BLaER1 (cell line): ENCODE data around the gene USP38.

Source experiments
- H3K27ac ChIP-seq: shearing (Covaris generic); formaldehyde crosslinking; 2 replicates; pipeline ENCODE4 v1.8.1; 2022
- H3K27me3 ChIP-seq: shearing (Covaris generic); formaldehyde crosslinking; 2 replicates; pipeline ENCODE4 v1.8.1; 2022
- H3K36me3 ChIP-seq: shearing (Covaris generic); formaldehyde crosslinking; 2 replicates; pipeline ENCODE4 v1.8.1; 2022
- H3K4me1 ChIP-seq: shearing (Covaris generic); formaldehyde crosslinking; 2 replicates; pipeline ENCODE4 v1.8.1; 2022
- H3K4me2 ChIP-seq: shearing (Covaris generic); formaldehyde crosslinking; 2 replicates; pipeline ENCODE4 v1.8.1; 2022
- H3K4me3 ChIP-seq: shearing (Covaris generic); formaldehyde crosslinking; 2 replicates; pipeline ENCODE4 v1.8.1; 2022
- H3K9ac ChIP-seq: shearing (Covaris generic); formaldehyde crosslinking; 2 replicates; pipeline ENCODE4 v1.8.1; 2022
- H3K9me3 ChIP-seq: shearing (Covaris generic); formaldehyde crosslinking; 2 replicates; pipeline ENCODE4 v1.8.1; 2022
- H4K20me1 ChIP-seq: shearing (Covaris generic); formaldehyde crosslinking; 2 replicates; pipeline ENCODE4 v1.8.1; 2022
- Cebpa-rat ChIP-seq: shearing (Covaris generic); IDR thresholded peaks from 2 replicates; pipeline ENCODE4 v1.8.1; 2022

USP38 gene

DNA sequence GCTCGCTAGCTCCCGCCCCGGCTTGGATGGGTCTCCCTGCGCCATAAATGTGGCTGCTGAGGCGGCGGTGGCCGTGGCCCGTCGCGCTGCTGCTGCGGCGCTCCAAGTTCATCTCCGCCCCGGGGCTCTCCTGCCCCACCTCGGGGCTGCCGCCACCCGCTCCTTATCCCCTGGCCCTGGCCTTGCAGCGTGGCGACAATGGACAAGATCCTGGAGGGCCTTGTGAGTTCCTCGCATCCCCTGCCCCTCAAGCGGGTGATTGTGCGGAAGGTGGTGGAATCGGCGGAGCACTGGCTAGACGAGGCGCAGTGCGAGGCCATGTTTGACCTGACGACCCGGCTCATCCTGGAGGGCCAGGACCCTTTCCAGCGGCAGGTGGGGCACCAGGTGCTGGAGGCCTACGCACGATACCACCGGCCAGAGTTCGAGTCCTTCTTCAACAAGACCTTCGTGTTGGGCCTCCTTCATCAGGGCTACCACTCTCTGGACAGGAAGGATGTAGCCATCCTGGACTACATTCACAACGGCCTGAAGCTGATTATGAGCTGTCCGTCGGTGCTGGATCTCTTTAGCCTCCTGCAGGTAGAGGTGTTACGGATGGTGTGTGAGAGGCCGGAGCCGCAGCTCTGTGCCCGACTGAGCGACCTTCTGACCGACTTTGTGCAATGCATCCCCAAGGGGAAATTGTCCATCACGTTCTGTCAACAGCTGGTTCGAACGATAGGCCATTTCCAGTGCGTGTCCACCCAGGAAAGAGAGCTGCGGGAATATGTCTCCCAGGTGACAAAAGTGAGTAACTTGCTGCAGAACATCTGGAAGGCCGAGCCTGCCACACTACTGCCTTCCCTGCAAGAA is 763 bp downstream of the USP38 start:
- Histone ChIP-seq H3K36me3 (peaks cover 8% of the 10 kb centered on the region), H3K4me2 (peak overlapping the region; percentile 93), H3K4me3 (peak overlapping the region; percentile 97), H4K20me1 (peaks cover 57% of the 10 kb centered on the region), H3K9me3 (no peaks in the 10 kb centered on the region), H3K9ac (peak overlapping the region; percentile 93), H3K27ac (peak overlapping the region; percentile 90), H3K27me3 (no peaks in the 10 kb centered on the region), H3K4me1 (peaks cover 49% of the 10 kb centered on the region)
- TF ChIP-seq Cebpa-rat = no peak

DNA sequence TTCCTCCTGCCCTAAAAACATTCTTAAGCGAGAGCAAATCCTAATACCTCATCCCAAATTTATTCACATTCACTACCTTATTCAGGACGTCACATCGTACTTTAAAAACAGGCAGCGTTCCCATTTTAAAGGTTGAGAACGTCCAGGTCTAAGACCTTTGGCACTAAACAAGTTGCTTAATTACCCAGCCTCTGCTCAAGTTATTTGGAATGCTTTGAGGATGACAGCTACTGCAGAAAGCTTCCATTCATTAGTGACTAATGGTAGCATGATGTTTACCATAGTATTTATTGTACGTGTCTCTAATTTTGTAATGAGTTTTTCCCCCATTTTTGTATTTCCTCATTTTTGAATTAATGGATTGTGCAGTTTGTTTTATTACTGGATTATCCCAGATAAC is 1.5 kb downstream of the USP38 start:
- H3K27ac ChIP-seq = peak overlapping the region; percentile 90; the same call in 1 of the 2 replicates

GRCh38 chr4:143186649-143187048 is 1.9 kb downstream of the USP38 start:
- H3K27me3 ChIP-seq = no peaks in the 10 kb centered on the region
- H3K4me2 ChIP-seq = peak overlapping the region; percentile 93
- H3K36me3 ChIP-seq = peaks cover 19% of the 10 kb centered on the region
- TF ChIP-seq Cebpa-rat = no peak
- peak overlapping the region; percentile 93 for H3K9ac ChIP-seq
- H3K4me3 ChIP-seq = peak overlapping the region; percentile 97
- no peaks in the 10 kb centered on the region for H3K9me3 ChIP-seq
- no peak overlapping the region for H3K27ac ChIP-seq
- peaks cover 68% of the 10 kb centered on the region for H4K20me1 ChIP-seq
- H3K4me1 ChIP-seq = peaks cover 49% of the 10 kb centered on the region

More for the DNA sequence above, 1.5 kb downstream of the USP38 start:
- Histone ChIP-seq H3K4me2 (peak overlapping the region; percentile 93), H3K9ac (peak overlapping the region; percentile 93), H4K20me1 (peaks cover 63% of the 10 kb centered on the region), H3K4me1 (peaks cover 49% of the 10 kb centered on the region), H3K4me3 (peak overlapping the region; percentile 97), H3K36me3 (peaks cover 15% of the 10 kb centered on the region), H3K9me3 (no peaks in the 10 kb centered on the region), H3K27me3 (no peaks in the 10 kb centered on the region)
- TF ChIP-seq Cebpa-rat = no peak

DNA sequence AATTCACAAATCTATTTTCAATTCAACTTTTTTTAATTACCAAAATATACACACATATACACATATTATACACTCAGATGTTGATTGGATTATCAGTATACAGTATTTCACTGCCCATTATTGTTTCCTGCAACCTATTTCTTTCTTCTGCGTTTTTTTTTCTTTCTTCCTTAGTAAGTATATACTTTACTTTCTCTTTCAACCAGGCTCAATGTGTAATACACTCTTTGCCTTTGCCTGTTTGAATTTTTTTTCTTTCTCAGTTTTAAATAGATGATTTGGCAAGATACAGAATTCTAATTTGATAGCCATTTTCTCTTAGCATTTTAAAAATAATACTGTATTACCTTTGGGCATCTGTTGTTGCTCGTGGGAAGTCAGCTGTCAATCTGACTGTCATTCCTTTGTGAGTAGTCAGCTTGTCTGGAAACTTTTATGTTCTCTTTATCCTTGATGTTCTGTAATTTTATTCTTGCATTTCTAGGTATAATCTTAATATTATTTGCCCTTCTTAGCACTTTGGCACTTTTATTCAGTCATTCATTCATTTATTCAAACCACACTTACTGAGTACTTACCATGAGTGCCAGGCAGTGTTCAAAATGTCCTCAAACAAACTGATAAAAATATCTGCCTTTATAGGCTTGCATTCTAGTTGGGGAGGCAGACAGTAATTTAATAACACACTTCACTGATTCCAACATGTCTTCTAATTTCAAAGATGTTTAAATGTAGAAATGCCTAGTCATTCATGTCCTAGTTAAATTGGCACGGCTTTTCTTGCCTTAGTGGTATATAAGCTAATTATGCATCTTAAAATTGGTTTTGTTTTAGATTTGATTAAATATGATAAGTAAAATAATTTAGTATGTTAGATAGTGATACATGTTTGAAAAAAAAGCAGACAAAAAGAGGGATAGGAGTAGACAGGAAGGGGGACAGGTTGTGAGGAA is 3.7 kb downstream of the USP38 start:
- H3K9ac ChIP-seq = no peak overlapping the region

DNA sequence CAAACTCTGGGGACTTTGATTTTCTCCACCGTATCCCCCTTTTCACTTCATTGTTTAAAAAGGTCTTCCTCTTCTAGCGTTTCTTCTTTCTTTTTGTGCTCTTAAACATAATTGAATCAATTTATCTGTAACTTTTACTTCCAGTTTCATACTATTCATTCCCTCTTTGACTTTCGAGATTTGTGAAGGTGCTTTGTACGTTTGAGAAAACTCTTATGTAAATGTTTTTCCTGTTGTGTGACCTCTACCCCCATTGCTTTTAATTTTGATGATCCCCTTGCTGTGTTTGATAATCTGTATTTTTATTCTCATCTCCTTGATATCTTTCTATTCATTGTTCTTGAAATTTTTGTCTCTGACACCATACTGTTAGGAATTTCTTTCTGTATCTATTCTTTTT is 4.8 kb downstream of the USP38 start:
- Histone ChIP-seq H4K20me1 (peaks cover 93% of the 10 kb centered on the region), H3K27me3 (no peaks in the 10 kb centered on the region), H3K36me3 (peaks cover 47% of the 10 kb centered on the region), H3K9me3 (no peaks in the 10 kb centered on the region), H3K27ac (no peak overlapping the region), H3K4me1 (peaks cover 33% of the 10 kb centered on the region), H3K4me3 (no peak overlapping the region), H3K4me2 (peak overlapping the region; percentile 93), H3K9ac (no peak overlapping the region)
- TF ChIP-seq Cebpa-rat = no peak

More for the DNA sequence above, 3.7 kb downstream of the USP38 start:
- Histone ChIP-seq H3K27me3 (no peaks in the 10 kb centered on the region), H3K36me3 (peaks cover 36% of the 10 kb centered on the region), H3K4me3 (peak overlapping the region; percentile 97), H3K4me2 (peak overlapping the region; percentile 93), H3K9me3 (no peaks in the 10 kb centered on the region), H3K4me1 (peaks cover 40% of the 10 kb centered on the region), H4K20me1 (peaks cover 85% of the 10 kb centered on the region), H3K27ac (no peak overlapping the region)
- TF ChIP-seq Cebpa-rat = no peak

DNA sequence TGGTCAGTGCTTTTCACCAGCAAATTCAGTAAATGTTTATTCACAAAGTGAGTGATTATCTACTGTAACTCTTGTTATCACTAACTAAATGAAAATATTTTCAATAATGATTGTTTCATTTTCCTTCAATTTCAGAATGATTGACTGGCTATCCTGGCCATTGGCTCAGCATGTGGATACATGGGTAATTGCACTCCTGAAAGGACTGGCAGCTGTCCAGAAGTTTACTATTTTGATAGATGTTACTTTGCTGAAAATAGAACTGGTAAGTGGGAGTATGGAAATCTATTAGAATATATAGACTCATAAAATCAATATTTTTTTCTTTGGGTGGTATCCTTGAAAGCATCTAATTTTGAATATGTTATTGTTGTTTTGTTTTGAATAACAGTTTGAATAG is 10.9 kb downstream of the USP38 start:
- no peak overlapping the region for H3K27ac ChIP-seq
- no peaks in the 10 kb centered on the region for H3K27me3 ChIP-seq
- no peaks in the 10 kb centered on the region for H3K9me3 ChIP-seq
- no peak overlapping the region for H3K4me3 ChIP-seq
- H3K4me2 ChIP-seq = no peak overlapping the region
- H4K20me1 ChIP-seq = peaks cover 43% of the 10 kb centered on the region
- no peak overlapping the region for H3K9ac ChIP-seq
- no peak for TF ChIP-seq Cebpa-rat
- H3K36me3 ChIP-seq = peaks cover 99% of the 10 kb centered on the region
- no peaks in the 10 kb centered on the region for H3K4me1 ChIP-seq

- Histone ChIP-seq H3K27ac (no peak overlapping the region), H3K27me3 (no peaks in the 10 kb centered on the region), H3K9ac (no peak overlapping the region), H3K9me3 (no peaks in the 10 kb centered on the region), H4K20me1 (peaks cover 36% of the 10 kb centered on the region), H3K4me2 (no peak overlapping the region), H3K4me1 (no peaks in the 10 kb centered on the region), H3K4me3 (no peak overlapping the region), H3K36me3 (peaks cover 99% of the 10 kb centered on the region)
- no peak for TF ChIP-seq Cebpa-rat
These were observed 11.6 kb downstream of the USP38 start for GRCh38 chr4:143196323-143196722.

GRCh38 chr4:143199503-143199902 is 14.8 kb downstream of the USP38 start:
- peaks cover 12% of the 10 kb centered on the region for H4K20me1 ChIP-seq
- H3K4me2 ChIP-seq = no peak overlapping the region
- H3K27ac ChIP-seq = no peak overlapping the region
- no peak overlapping the region for H3K9ac ChIP-seq
- H3K36me3 ChIP-seq = peaks cover 85% of the 10 kb centered on the region
- H3K27me3 ChIP-seq = no peaks in the 10 kb centered on the region
- no peak for TF ChIP-seq Cebpa-rat
- no peaks in the 10 kb centered on the region for H3K4me1 ChIP-seq
- H3K9me3 ChIP-seq = no peaks in the 10 kb centered on the region
- no peak overlapping the region for H3K4me3 ChIP-seq

DNA sequence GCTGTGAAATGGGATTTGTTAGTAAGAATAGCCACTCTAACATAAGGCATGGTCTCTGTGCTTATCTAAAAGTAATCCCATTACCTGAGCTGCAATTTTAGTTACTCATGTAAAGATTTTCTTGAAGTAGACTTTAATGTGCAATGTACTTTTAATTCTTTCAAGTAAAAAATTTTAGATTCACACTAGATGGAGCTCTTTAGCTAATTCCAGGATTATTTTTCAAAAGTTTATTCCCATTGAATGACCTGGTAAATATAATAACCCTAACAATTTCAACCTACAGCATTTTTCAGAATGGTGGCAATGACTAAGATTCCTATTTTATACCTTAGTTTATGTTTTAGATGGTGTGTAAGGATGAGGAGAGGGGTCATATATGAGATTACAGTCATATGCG is 18.1 kb downstream of the USP38 start:
- Histone ChIP-seq H4K20me1 (peaks cover 12% of the 10 kb centered on the region), H3K4me2 (no peak overlapping the region), H3K27ac (no peak overlapping the region), H3K9ac (no peak overlapping the region), H3K36me3 (peaks cover 72% of the 10 kb centered on the region), H3K4me1 (no peaks in the 10 kb centered on the region), H3K9me3 (no peaks in the 10 kb centered on the region), H3K4me3 (no peak overlapping the region), H3K27me3 (no peaks in the 10 kb centered on the region)
- TF ChIP-seq Cebpa-rat = no peak

DNA sequence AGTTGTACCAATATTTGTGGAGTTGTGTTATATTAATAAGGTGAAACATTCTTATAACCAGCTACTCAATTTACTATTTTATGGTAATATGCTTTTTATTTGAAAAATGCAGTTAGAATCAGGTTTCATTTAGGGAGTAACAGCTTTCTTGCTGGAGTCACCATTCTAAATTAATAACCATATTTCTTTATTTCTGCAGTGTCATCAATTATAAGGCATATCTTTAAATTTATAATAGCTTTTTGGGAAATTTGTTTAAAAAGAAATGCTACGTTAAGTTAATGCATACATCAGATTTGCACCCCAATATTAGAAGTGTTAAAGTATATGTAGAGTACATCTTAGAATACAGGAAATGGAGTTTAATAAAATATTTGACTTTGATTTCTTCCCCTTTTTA is 18.9 kb downstream of the USP38 start:
- Histone ChIP-seq H3K4me3 (no peak overlapping the region), H3K9ac (no peak overlapping the region), H3K4me2 (no peak overlapping the region), H3K4me1 (no peaks in the 10 kb centered on the region), H3K27ac (no peak overlapping the region), H3K9me3 (no peaks in the 10 kb centered on the region), H3K27me3 (no peaks in the 10 kb centered on the region), H3K36me3 (peaks cover 64% of the 10 kb centered on the region), H4K20me1 (peaks cover 12% of the 10 kb centered on the region; the same call in 1 of the 2 replicates)
- TF ChIP-seq Cebpa-rat = no peak
